NCI-H1436 (cell line): ENCODE measurements around the gene MTUS2.
"Not testable (repeated sequence)": the region's sequence is repeated elsewhere in the genome, so short reads cannot be mapped to it uniquely, and the experiment has no call there.

ENCODE experiments used
- DNase-seq: peaks from one replicate; lab custom pipeline; 2025; lab: John Stamatoyannopoulos, UW

MTUS2 gene

DNA sequence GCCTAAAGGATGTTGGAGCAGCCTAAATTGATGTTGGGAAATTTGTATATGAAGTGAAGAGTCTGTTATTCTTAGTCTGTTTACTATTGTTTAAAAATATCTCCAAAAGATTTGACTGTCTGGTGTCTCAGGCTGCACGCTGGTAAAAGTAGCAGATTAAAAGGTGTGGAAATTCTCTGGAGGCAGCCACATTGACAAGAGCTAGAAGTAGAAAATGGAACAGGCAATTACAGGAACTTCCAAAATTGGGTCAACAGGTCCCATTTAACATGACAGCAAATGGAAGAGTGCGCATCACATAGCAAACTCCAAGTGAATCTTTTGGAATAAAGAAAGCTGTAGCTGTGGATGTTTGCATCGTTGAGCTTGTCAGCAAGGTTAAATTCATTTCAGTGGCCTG is 138.3 kb downstream of the MTUS2 start:
- DNase-seq, result no peak

DNA sequence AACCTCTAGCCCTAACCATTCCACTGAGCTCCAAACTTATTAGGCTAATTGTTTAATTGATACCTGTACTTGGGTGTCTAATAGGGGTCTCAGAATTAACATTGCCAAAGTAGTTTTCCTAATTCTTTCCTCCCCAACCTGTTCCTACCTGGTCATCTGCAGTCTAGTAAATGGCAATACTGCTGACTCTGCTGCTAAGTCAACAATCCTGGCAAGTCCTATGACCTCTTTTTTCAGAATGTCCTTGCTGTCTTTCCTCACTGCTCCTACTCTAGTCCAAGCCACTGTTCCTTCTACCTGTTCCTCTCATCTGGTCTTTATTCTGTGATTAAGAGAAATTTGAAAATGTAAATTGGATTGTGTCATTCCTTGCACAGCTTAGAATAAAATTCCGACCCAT is 143.9 kb downstream of the MTUS2 start:
- no peak for DNase-seq

DNA sequence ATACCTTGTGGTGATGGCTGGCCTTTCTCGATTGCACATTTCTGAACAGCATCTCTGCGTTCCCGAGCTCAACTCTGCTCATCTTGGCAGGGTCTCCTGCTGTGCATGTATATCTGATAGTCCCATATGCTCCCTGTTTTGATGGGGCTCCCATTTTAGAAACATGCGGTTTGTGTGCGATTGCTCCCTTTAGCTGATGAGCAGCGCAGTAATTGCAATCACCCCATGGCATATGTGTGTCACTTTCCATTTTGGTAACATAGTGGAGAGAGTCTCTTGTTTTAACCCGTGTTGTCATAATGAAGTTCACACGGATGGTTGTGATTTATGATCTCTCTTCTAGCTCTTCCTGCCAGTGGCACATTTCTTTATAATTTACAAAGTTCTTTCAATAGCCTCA is 144.7 kb downstream of the MTUS2 start:
- DNase-seq, result no peak

DNA sequence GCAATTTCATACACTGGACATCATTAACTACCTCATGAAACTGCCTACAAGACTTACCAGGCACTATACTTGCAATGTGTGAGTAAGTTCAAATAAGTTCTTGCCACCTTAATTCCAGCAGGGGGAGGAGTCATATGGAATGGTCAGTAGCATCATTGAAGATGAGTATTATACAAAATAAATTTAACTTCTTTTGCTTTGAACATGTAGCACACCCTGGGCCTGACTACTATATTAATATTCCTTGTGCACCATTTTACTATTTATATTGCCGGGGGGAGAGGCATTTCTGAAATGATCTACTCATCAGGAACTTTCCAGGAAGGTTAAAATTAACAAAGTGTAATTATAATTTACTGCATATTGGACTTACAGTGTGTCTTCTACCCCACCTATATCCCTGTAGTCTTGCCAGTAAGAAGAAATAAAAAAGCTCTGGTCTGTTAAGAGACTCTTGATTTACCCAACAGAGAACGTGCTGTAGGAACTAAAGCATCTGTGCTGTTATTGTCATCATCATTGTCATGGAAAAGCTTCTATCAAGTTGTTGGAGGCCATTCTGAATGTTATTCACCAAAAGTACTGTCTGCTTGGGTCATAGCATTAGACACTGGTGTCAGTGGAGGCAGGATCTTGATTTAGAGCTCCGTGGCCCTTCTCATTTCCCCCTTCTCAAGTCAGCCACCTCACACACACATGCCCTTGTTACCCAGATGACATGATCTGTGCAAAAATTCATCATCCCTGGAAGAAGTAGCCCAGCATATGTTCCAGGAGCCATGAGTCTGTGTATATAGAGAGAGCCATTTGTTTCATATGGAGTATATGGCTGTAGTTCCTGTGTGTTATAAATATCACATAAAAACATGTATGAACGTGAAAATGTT is 147.1 kb downstream of the MTUS2 start:
- no peak for DNase-seq

DNA sequence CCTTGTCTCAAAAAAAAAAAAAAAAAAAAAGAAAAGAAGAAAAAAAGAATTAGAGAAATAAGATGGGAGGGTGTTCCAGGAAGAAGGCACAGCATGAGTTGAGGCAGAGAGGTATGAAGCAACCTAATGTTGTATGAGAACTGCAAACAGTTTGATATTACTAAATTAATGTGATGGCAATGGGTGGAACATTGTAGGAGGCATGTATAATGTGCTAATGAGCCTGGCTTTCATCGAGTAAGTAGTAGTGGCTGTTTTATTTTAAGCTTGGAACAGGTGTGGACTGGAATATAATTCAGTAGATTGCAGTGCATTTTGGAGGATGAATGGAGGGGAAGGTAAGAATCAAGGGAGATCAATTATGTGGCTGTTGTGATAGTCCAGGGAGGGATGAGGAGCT is 156.1 kb downstream of the MTUS2 start:
- no peak for DNase-seq

DNA sequence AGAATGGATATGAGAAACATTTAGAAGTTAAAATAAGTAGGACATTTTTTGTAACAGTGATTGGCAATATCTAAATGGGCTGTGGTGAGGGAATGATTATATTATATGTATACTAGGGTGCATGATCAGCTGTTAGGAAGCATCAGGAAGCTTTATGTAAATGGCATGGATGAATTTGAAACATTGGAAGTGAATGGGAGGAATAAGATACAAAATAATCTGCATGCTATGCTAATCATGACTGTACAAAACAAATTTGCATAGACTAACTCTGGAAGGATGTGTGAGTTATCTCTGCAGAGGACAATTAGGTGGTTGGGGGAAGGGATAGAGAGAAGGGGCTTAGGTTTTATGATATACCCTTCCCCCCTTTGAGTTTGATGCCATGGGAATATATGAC is 156.5 kb downstream of the MTUS2 start:
- no peak for DNase-seq

DNA sequence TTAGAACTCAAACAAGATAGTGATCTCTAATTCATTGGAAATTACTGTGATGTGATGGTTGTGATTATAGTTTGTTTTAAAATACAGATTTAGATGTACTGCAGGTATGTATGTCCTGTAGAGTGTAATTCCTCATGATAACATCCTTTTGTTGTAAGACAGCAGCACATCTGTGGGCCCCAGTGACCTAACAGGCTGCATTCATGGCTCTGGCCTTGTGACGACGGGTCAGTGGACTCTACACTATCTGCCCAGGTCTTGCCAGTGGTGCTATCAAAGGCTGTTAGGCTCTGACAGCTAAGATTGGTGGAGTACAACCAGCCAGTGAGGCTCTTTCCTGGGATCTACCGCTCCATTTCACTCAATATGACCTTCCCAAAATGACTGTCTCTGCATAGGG is 158.4 kb downstream of the MTUS2 start:
- no peak for DNase-seq

DNA sequence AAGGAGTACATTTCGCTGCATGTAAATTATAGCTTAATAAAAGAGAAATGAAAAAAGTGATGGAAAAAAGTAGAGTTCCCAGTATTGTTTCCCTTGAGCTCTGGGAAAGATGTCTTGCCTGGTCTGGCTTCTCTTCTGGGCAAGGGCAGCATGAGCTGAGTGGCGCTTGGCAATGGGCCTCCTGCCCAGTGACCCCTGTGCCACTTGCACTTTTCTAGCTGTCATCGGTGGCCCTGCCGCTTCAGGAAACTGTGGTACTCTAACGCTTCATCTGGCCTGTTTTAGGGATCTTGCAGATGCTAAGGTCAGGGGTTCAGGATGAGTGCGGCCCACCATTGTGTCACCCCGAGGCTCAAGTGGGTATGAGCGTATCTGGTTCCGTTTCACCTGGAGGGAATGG is 161.4 kb downstream of the MTUS2 start:
- DNase-seq, result no peak

DNA sequence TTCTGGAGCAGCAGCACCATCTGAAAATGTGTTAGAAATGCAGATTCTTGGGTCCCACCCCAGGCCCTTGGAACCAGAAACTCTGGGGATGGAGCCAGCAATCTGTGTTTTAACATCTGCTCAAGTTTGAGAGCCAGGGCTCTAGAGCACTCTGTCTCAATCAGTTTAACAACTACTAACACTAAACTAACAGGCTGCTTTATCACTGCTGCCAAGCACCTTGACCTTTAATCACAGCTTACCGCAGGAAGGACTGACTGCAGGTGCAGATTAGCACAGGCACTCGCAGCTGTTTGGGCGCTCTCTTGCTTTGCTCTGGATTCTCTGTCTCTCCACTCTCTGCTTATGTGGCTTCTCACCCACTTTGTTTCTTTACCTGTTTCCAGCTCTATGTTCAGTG is 163.5 kb downstream of the MTUS2 start:
- DNase-seq, result no peak

DNA sequence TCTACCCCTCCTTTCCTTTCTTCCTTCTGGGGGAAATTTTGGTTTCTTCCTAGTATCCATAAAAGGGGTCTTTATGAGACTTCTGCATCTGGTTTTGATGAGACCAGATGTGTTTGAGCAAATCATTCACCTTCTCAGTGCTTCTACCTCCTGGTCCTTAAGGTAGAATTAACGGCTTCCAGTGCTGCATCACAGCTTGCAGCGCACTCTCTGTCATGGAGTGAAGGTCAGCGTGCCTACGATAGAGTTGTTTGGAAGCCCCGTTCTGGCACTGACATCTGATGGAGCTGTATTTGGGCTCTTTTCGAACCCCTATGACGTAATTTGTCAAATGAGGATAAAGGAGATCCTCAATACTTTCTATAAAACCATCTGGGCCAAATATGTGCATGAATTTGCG is 164.2 kb downstream of the MTUS2 start:
- no peak for DNase-seq

DNA sequence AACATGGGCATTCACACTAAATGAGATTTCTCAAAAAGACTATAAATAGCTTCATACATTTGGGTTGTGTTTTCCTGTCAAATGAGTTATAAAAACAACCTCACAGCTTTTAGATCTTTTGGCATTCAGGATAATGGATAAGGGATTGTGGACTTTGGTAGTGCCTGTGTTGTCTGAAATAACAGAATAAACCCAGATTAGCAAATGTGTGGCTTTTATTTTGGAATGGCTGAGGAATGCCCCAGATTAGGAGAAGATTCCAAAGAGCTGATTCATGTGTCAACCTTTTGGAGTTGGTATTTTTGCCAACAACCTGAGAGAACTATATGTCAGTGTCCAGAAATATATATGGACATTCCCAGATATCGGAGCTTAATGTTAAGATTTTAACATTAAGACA is 164.7 kb downstream of the MTUS2 start:
- no peak for DNase-seq

DNA sequence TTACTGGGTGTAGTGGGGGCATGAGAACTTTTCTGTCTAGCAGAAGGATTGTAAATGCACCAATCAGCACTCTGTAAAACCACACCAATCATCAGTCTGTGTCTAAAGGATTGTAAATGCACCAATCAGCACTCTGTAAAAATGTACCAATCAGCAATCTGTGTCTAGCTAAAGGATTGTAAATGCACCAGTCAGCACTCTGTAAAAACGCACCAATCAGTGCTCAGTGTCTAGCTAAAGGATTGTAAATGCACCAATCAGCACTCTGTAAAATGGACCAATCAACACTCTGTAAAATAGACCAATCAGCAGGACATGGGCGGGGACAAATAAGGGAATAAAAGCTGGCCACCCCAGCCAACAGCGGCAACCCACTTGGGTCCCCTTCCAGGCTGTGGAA is 170.2 kb downstream of the MTUS2 start:
- not testable (repeated sequence) for DNase-seq

DNA sequence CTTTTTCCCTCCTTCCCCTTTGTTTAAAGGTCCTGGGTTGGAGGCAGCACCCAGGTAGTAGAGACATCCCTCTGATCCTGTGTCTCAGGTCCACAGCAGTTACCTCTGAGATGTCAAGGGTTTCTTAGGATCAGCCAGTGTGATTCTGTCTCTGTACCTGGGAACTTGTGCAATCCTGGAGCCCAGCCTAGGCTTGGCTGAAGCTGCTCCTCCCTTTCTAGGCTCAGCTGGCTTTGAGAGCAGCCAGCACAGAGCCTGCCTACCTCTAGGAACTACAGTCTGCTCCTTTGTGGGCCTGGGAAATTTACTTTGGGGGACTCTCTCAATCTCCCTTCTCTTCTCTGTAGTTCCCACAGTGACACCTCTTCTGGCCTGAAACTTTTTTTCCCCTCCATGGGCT is 171.6 kb downstream of the MTUS2 start:
- no peak for DNase-seq

DNA sequence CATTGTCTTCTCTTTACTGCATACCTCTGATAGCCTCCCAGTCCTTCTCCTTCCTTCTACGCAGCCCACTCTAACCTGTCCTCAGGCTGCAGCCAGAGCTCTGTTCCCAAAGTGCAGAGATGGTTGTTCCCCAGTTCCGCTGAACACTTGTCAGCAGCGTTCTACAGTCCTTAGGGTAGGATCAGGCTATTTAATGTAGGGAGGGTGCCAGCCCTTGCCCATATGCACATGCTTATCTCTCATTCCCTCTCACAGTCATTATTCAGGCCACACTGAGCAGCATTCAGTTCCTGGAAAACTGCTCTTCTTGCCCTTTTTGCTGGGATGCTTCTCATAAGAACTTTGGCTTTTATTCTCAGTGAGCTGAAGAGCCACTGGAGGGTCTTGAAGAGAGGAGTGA is 180.7 kb downstream of the MTUS2 start:
- no peak for DNase-seq

DNA sequence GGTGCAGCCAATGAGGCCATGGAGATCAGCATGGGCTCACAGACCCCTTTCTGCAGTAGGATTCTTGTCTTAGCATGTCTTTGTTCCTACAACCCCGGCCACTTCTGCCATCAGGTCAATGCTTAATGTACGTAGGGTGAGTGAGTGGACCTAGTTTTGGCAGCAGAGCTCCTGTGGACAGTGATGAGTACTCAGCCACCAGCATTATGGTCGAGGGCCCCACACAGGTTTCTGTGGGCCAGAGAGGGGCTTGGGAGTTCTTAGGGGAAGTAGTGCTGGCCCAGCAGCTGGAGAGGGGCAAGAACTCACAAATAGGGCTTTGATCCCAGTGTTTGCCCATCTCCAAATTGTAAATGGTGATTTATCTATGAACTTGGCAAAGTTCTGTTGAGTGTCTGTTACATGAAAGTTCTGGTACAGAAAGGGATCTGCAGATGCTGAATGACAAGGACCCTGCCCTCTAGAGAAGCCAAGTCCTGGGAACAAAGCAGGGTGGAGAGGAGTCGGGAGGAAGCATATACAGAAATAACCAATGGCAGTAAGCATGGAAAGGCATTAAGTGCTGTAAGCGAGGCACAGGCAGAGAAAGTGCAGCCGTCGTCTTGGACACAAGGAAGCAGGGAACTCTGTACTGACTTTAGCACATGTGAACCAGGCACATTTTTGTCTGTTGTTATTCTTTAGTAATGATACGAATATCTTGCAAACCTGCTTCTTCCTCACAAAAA is 185.1 kb downstream of the MTUS2 start:
- no peak for DNase-seq

DNA sequence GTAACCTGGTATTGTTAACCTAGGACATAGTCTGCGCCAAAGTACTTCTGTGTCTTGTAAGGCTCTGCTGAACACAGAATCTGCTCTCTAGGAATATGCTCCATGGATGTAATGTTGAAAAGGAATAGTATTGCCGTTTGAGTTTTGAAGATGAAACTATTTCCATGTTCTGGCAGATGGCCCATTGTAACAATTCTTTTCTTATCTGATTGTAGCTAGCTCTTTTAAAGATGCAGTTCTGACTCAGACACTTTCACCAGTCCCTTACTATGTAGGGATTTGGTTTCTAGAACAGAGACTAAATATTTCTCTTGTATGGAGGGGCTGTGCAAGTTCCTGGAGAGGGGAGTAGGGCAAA is 185.6 kb downstream of the MTUS2 start:
- DNase-seq, result no peak

DNA sequence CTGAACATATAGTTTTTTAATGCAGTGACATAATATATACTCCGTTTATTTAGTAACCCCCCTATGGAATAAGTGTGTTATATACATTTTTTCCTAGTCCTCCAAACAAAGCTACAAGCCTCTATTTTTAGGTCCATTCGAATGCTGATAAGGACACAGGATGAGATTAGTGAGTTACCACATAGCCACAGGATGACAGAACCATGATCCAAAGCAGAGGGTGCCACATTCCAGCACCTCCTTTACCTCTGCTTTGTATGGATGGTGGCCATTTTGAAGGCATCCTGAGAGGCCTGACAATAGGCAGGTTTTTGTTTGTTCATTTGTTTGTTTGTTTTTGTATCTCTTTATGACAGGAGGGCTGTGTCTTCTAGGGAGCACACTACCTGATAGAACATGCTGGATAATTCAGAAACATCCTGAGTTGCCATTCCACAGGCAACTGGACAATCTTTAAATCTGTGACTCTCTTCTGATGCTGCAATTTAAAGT is 186.3 kb downstream of the MTUS2 start:
- no peak for DNase-seq

DNA sequence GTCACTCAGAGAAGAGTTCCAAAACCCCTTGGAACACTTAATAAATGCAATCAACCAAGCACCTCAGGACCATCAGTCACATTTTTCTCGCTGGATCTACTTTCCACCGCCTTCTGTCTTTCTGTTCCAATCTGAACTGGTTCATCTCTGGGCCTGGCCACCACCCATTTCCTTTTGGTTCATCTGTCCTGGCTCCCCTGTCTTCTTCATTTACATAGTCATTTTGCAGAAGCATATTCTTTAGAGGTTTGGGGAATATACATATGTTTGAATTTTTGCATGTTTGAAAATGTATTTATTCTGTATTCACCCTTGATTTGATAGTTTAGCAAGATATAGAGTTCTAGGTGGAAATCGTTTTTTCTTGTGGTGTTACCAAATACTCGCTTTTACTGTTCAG is 188.2 kb downstream of the MTUS2 start:
- DNase-seq, result no peak

DNA sequence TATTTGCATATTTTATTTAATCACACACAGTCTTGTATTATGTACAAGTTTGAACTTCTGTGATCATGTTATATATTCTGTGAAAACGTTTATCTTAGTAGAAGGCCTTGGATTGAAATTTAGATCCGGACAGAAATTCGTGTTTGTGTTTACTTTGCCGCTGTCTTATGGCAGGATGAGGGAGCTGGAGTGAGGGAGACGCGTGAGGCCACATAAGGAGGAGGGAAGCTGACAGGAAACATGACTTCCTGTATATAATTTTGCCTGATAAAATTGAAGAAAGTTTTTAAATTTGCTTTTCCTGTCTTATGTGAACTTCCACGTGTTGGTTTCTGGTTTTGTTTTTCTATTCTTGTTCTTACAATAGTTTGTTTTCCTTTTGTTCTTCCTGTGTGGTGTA is 200.2 kb downstream of the MTUS2 start:
- DNase-seq, result no peak

DNA sequence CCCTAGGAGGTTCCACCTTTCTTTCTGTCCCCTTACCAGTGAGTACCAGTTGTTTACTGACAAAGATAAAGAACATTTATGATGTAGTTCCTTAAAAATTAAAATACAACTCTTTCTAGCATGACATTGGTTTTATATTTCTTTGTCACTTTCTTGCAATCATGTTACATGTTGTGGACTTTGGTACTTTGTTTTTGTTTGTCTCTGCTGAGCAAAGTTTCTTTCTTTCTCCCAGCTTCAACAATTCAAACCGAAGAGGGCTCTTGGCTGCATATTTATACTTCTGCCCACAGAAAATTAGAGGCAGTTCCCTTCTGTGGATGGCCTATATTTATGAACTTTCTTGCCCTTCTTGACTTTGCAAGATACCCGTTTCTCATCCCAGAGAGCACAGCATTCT is 201.2 kb downstream of the MTUS2 start:
- no peak for DNase-seq

DNA sequence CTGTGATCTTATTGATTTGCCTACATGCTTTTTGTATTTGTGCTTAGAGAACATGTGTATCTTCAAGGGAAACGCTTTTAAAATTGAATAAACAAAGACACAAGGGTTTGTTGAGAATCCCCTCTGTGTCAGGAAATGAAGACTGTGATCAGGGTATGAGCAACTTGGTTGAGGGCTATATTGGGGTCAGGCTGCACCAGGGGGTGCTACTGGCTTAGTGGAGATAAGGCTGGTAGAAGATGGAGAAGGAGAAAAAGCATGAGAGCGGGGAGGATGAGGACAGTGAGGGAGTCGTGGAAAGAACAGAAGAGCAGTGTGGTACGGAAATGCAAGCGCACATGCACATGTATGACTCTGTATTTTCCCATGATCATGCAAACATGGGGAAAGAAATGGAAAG is 201.6 kb downstream of the MTUS2 start:
- no peak for DNase-seq

DNA sequence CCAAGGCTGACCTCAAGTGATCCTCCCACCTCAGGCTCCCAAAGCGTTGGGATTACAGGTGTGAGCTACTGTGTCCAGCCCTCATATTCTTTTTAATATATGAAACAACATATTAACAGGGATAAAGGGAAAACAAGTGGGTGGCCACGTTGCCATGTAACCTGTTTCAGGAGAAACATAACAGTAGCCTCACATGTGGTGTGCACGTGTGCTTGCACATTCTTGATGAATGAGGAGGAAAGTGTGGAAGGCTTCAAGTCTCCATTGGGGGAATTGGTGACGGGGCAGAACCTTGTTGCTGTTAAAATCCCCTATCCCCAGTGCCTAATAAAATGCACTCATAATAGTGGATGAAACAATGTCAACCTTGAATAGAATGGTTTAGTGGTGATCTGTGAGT is 202.3 kb downstream of the MTUS2 start:
- DNase-seq, result no peak

DNA sequence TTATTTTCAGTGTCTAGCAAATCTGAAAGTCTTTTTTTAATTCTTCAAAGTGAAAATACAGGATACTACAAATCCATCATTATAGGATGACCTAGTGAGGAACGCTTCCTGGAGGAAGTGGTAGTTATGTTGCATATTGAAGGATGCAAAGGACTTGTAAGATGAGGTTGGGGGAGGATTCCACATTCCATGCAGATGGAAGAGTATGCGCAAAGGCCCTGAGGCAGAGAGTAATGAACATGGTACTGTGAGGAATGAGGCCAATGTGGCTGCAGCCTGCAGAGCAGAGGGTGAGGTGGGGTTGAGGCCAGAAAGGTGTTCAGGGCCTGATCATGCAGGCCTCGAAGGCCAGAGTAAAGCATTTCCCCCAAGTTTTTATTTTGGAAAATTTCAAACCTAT is 202.8 kb downstream of the MTUS2 start:
- no peak for DNase-seq

DNA sequence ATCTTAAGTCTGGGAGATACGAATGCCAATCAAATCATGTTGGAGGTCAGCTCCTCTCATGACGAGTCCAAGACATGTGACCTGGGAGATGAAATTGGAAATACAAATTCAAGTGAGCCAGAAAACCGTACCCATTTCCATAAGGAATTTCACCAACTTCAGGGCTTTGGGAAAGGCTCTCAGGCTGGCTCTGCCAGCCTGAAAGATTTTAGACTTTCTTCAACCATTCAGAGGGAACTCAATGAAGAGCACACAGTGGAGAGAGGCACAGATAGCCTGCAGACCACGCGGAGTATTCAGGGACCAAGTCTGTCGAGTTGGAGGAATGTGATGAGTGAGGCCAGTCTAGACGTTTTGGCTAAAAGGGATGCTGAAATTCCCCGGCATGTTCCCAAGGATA is 204.6 kb downstream of the MTUS2 start:
- no peak for DNase-seq
